HUES6 (cell line): ENCODE results near the gene LRRC56.

Source experiments
- H3K27ac ChIP-seq: 2 replicates; pipeline ENCODE4 v1.7.0; 2013; ENCODE audit warnings: low read depth, mild to moderate bottlenecking, low read length, inconsistent platforms
- H3K27me3 ChIP-seq: 2 replicates; pipeline ENCODE4 v1.6.1; 2013; ENCODE audit warnings: low read length; ENCODE audit not compliant: control insufficient read depth, insufficient read depth
- H3K36me3 ChIP-seq: 2 replicates; pipeline ENCODE4 v1.6.1; 2013; ENCODE audit warnings: low read length; ENCODE audit not compliant: control insufficient read depth, insufficient read depth
- H3K4me1 ChIP-seq: 2 replicates; pipeline ENCODE4 v1.6.1; 2013; ENCODE audit warnings: low read length; ENCODE audit not compliant: control insufficient read depth, insufficient read depth
- H3K4me3 ChIP-seq: 2 replicates; pipeline ENCODE4 v1.5.1; 2013; ENCODE audit warnings: low read depth, low read length
- H3K9ac ChIP-seq: one replicate; pipeline ENCODE4 v1.6.1; 2013; ENCODE audit warnings: mild to moderate bottlenecking, low read length
- H3K9me3 ChIP-seq: 2 replicates; pipeline ENCODE4 v1.6.1; 2013; ENCODE audit warnings: low read depth, low read length; ENCODE audit not compliant: control insufficient read depth, insufficient read depth

The LRRC56 gene

DNA sequence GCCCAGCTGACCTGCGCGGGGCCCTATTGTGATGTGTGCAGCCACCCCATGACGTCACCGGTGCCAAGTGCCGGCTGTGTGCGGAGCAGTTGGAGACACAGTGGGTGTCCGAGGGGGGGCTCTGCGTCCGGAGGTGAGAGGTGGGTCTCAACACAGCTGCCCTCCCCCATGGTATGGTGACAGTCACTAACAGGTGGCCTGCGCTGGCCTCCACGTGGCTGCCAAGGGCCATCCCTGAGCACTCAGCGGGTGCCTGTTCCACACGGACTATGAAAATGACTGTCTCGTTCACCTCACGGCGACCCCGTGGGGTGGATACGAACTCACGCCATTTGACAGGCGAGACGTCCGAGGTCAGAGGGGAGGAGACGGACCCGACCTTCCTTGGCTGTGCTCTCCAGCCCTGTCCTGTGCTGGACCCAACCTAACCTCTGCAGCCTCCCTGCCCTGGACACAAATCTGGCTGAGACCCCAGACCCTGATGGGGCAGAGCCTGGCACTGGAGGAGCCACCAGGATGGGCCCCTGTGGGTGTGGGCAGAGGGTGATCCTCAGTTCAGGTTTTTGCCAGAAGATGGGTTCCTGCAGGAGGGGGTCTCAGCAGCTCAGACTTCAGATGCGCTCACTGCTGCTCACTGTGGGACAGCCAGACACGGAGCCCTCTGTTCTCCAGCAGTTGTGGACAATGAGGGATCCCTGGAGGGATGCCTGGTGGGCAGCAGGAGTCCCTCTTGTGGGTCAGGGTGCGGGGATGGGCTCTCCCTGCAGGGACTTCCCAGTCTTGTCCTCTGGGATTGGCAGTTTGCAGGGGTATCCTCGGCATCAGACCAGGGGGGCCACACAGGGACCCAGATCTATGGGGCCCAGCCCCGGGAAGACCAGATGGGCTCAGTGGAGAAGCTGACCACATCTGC, 8.3 kb upstream of the LRRC56 start:
- peaks cover 27% of the 10 kb centered on the region for H3K36me3 ChIP-seq
- no peak overlapping the region for H3K4me3 ChIP-seq
- no peaks in the 10 kb centered on the region for H3K4me1 ChIP-seq
- H3K27me3 ChIP-seq = no peaks in the 10 kb centered on the region
- no peak overlapping the region for H3K9ac ChIP-seq
- no peaks in the 10 kb centered on the region for H3K9me3 ChIP-seq
- H3K27ac ChIP-seq = no peak overlapping the region

DNA sequence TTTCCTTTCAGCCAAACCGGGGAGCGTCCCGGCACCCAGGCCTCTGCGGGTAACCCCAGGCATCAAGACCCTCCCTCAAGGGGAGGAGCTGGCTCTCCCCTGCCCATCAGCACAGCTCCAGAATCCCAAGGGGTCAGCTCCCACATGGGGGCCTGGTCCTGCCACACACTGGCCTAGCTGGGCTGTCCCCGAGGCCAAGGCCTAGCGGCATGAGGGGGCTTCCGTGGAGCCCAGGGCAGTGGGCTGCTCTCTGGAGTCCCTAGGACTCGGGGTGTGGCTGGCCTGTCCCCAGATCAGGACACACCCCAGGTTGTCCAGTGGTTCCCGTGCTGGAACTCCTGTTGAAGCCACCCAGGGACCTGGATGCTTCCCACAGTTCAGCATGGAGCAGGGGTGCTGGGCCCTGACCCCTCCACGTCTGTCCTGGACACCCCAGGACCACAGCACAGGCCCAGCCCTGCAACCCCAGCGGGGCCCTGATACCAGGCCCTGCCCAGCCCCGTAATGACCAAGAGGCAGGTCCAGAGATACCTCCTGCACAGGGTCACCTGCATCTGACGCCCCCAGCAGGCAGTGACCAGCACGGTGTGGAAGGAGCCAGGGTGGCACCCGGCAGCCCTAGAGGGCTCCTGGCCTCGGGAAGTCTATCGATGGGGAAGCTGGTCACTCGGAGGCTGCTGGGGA, 7.5 kb upstream of the LRRC56 start:
- H3K9ac ChIP-seq = no peak overlapping the region

DNA sequence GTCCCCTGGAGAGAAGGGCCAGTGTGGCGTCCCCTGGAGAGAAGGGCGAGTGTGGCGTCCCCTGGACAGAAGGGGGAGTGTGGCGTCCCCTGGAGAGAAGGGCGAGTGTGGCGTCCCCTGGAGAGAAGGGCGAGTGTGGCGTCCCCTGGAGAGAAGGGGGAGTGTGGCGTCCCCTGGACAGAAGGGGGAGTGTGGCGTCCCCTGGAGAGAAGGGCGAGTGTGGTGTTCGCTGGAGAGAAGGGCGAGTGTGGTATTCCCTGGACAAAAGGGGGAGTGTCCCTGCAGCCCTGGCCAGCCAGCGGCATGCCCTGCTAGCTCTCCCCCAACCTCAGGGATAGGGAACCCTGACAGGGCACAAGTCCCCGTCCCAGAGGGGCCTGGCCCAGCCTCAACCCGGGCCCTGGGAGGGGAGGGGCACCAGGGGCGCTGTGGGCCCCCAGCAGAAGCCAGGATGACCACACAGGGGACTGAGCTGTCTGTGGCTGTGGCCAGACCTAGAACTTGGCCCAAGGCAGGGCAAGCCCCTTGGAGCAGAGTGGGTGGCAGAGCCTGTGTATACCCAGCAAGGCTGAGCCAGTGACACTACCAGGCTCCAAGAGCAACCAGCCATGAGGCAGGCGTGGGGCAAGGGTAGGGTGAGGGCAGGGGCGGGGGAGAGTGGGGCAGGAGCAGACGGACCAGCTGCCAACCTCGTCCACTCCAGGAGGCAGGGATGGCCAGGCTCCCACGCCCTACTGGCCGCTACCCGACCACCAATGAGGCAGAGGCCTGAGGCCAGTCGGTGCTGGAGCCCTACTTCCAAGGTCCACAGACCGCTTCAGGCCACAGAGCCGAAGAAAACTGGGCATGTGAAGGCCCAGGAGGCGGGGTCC, 6.1 kb upstream of the LRRC56 start:
- H3K27ac ChIP-seq = no peak overlapping the region
- H3K4me3 ChIP-seq = no peak overlapping the region
- no peaks in the 10 kb centered on the region for H3K27me3 ChIP-seq
- H3K36me3 ChIP-seq = peaks cover 27% of the 10 kb centered on the region
- H3K9me3 ChIP-seq = no peaks in the 10 kb centered on the region
- peaks cover 3% of the 10 kb centered on the region; the same call in 1 of the 2 replicates for H3K4me1 ChIP-seq
- no peak overlapping the region for H3K9ac ChIP-seq

More for the DNA sequence above, 7.5 kb upstream of the LRRC56 start:
- no peaks in the 10 kb centered on the region for H3K9me3 ChIP-seq
- no peaks in the 10 kb centered on the region for H3K27me3 ChIP-seq
- H3K36me3 ChIP-seq = peaks cover 27% of the 10 kb centered on the region
- peaks cover 3% of the 10 kb centered on the region; the same call in 1 of the 2 replicates for H3K4me1 ChIP-seq
- no peak overlapping the region for H3K27ac ChIP-seq
- no peak overlapping the region for H3K4me3 ChIP-seq

DNA sequence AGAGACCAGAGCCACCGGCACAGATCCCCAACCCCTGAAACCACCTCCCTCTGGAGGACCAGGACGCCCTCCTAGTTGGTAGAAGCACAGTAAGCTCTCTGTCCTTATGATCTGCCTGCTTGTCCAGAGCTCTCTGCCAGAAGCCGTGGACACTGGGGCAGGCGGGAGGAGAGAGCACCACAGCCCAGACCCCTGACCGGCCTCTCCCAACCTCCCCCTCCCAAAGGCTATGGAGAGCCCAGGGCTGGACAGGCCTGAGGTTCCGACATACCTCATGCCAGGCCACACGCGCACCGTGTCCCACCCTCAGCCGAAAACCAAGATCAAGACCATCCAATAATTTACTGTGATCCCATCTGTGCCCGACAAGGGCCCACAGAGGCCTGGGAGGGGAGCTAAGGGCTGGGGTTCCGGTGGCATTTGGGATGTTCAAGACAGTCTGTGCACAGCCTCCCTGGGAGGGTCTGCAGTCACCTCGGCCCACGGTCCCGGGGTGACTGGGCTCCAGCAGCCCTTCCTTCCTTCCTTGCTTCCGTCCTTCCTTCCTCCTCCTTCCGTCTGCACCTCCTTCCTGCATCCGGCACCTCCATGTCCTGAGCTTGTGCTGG, 5.3 kb upstream of the LRRC56 start:
- Histone ChIP-seq H3K27me3 (peaks cover 6% of the 10 kb centered on the region), H3K36me3 (peaks cover 27% of the 10 kb centered on the region), H3K9ac (no peak overlapping the region), H3K27ac (no peak overlapping the region), H3K9me3 (no peaks in the 10 kb centered on the region), H3K4me3 (no peak overlapping the region), H3K4me1 (peaks cover 3% of the 10 kb centered on the region; the same call in 1 of the 2 replicates)

GRCh38 chr11:532527-532985, 4.8 kb upstream of the LRRC56 start:
- no peak overlapping the region for H3K9ac ChIP-seq
- peaks cover 4% of the 10 kb centered on the region for H3K4me1 ChIP-seq
- H3K4me3 ChIP-seq = no peak overlapping the region
- peaks cover 27% of the 10 kb centered on the region for H3K36me3 ChIP-seq
- no peak overlapping the region for H3K27ac ChIP-seq
- peaks cover 8% of the 10 kb centered on the region for H3K27me3 ChIP-seq
- no peaks in the 10 kb centered on the region for H3K9me3 ChIP-seq

DNA sequence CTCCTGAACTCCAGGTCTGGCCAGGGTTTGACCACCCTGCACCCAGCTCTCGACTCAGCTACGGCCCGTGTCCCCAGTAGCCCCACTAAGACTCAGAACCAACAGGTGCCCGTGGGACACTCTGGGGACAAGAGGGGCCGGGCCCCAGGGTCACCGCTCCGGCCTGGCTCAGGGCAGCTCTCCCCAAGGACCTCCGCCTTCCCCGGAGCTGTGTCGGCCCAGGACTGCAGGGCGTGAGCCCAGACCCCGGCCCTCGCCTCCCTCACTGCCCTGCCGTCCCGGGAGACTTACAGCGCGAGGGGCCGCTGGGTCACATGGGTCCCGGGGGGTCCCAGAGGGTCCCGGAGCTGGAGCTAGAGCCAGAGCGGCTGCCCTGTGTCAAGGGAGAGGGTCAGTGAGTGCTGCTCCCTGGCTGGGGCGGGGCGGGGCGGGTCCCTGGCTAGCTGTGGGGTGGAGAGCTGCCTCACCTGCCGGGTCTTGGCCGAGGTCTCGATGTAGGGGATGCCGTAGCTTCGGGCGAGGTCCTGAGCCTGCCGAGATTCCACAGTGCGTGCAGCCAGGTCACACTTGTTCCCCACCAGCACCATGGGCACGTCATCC, 4.2 kb upstream of the LRRC56 start:
- H3K4me1 ChIP-seq = peaks cover 9% of the 10 kb centered on the region
- no peaks in the 10 kb centered on the region for H3K9me3 ChIP-seq
- H3K27ac ChIP-seq = no peak overlapping the region
- H3K4me3 ChIP-seq = no peak overlapping the region
- H3K36me3 ChIP-seq = peaks cover 27% of the 10 kb centered on the region
- H3K9ac ChIP-seq = no peak overlapping the region
- peaks cover 8% of the 10 kb centered on the region for H3K27me3 ChIP-seq

GRCh38 chr11:533586-534395, 3.5 kb upstream of the LRRC56 start:
- Histone ChIP-seq H3K9me3 (no peaks in the 10 kb centered on the region), H3K9ac (peak overlapping the region; percentile 72), H3K4me1 (peaks cover 9% of the 10 kb centered on the region), H3K27ac (no peak overlapping the region), H3K27me3 (peaks cover 12% of the 10 kb centered on the region), H3K4me3 (peak overlapping the region; percentile 83), H3K36me3 (peaks cover 27% of the 10 kb centered on the region)

GRCh38 chr11:534396-535209, 2.7 kb upstream of the LRRC56 start:
- no peak overlapping the region for H3K27ac ChIP-seq

GRCh38 chr11:535210-535518, 2.2 kb upstream of the LRRC56 start:
- H3K27ac ChIP-seq = no peak overlapping the region
- no peak overlapping the region for H3K9ac ChIP-seq
- peaks cover 27% of the 10 kb centered on the region for H3K36me3 ChIP-seq
- H3K9me3 ChIP-seq = no peaks in the 10 kb centered on the region
- H3K27me3 ChIP-seq = peaks cover 13% of the 10 kb centered on the region
- peaks cover 9% of the 10 kb centered on the region for H3K4me1 ChIP-seq
- H3K4me3 ChIP-seq = peak overlapping the region; percentile 83

More at GRCh38 chr11:534396-535209, 2.7 kb upstream of the LRRC56 start:
- H3K4me3 ChIP-seq = peak overlapping the region; percentile 83
- peaks cover 13% of the 10 kb centered on the region for H3K27me3 ChIP-seq
- no peaks in the 10 kb centered on the region for H3K9me3 ChIP-seq
- peaks cover 27% of the 10 kb centered on the region for H3K36me3 ChIP-seq
- peak overlapping the region; percentile 72 for H3K9ac ChIP-seq
- H3K4me1 ChIP-seq = peaks cover 9% of the 10 kb centered on the region
